NCI-H1694 (cell line): ENCODE measurements around the gene OR10W1.

Experiments
- DNase-seq: peaks from one replicate; lab custom pipeline; 2025; lab: John Stamatoyannopoulos, UW

OR10W1 gene, protein sequence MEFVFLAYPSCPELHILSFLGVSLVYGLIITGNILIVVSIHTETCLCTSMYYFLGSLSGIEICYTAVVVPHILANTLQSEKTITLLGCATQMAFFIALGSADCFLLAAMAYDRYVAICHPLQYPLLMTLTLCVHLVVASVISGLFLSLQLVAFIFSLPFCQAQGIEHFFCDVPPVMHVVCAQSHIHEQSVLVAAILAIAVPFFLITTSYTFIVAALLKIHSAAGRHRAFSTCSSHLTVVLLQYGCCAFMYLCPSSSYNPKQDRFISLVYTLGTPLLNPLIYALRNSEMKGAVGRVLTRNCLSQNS

DNA sequence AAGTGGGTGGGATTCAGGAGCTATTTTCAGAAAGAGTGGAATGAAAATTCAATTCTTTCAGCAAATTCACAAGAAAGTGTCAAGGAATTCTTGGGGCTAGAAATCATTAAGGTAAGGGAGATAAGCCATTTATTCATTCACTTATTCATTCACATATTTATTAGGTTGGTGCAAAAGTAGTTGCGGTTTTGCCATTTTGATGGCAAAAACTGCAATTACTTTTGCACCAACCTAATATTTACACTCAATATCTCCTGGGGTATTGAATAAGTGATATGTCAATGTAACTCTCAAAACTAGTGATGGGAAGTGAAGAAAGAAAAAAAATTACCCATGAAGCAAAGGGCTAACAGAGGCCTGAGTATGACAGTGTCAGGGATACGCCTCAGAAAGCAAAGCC is at the start of gene OR10W1:
Gene OR10W1 (minus strand): TSS at position 119 of the 400 bp plus-strand sequence. CDS start 402 bp downstream, outside the sequence.
- DNase-seq, result no peak

- DNase-seq, result no peak
These were observed 48.1 kb upstream of the OR10W1 start for GRCh38 chr11:58316142-58316541.

GRCh38 chr11:58301576-58301975 is 33.5 kb upstream of the OR10W1 start:
- no peak for DNase-seq

GRCh38 chr11:58292017-58292416 is 24.0 kb upstream of the OR10W1 start:
- DNase-seq, result no peak

DNA sequence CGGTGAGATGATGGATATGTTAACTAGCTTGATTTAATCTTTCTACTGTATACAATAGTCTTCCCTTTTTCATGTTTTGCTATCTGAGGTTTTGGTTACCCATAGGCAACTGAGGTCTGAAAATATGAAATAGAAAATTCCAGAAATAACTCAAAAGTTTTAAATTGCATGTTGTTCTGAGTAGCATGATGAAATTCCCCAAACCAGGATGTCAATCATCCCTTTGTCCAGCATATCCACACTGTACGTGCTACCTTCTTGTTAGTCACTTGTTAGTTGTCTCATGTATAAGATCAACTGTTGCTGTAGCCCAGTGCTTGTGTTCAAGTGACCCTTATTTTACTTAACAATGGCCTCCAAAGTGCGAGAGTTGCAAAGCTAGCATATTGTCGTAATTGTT is 21.2 kb upstream of the OR10W1 start:
- DNase-seq, result no peak

DNA sequence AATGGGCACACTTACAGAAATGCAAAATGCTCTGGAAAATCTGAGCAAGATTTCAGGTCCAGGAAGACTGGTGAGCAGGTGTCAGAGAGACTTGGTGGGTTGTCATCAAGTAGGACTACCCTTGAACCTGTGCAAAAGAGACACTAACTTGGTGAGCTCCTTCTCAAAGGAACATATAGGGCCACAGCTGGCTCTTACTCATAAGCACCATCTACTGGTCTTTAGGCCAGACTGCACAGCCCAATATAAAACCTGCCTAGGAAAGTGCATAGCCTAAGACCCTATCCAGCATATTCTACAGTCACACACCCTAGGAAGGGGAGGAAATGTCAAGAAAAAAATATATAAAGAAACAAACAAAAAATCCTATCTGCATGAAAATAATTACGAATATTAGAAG is 18.2 kb upstream of the OR10W1 start:
- DNase-seq, result peak; percentile 12

DNA sequence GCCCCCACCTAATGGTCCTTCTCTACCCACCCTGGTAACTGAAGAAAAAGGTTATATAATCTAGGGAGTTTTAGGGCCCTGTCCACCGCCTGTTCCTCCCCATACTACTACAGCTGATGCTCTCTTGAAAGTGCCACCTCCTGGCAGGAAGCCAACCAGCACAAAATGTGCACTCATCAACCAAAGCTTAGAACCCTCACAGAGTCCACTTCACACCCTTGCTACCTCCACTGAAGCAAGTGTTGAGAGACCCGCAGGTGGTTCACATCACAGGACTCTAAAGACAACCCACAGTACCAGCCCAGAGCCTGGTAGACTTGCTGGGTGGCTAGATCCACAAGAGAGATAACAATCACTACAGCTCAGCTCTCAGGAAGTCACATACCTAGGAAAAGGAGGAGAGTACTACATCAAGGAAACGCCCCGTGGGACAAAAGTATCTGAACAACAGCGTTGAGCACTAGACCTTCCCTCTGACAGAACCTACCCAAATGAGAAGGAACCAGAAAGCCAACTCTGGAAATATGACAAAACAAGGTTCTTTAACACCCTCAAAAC is 17.5 kb upstream of the OR10W1 start:
- no peak for DNase-seq

DNA sequence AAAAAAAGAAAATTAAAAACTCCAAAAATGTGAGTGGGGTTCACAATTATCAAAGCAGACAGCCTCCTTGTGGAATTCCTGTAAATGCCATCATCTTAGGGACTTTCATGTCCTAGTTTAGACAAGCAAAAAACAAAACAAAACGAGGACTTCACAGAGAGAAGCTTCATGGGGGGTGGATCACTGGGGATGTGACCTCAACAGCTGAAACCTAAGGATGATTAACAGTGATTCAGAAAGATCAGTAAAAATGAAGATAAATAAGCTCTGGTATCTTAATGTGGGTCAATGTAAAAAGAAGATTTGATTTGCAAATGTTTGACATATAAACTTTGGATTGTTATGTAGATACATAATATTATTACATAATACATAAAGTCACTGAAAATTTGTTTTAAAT is 8.1 kb upstream of the OR10W1 start:
- DNase-seq, result no peak

GRCh38 chr11:58275002-58275401 is 6.9 kb upstream of the OR10W1 start:
- no peak for DNase-seq

DNA sequence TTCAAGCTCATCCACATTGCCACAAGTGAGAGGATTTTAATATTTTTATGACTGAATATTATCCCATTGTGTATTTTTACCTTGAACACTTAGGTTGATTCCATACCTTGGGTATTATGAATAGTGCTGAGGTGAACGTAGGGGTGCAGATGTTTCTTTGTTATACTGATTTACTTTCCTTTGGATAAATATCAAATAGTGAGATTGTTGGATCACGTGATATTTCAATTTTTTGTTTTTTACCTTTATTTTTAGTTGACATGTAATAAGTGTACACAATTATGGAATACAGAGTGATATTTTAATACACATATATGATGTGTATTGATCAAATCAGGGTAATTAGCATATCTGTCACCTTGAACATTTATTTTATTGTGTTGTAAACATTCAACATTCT is 8.1 kb downstream of the OR10W1 start:
- no peak for DNase-seq

DNA sequence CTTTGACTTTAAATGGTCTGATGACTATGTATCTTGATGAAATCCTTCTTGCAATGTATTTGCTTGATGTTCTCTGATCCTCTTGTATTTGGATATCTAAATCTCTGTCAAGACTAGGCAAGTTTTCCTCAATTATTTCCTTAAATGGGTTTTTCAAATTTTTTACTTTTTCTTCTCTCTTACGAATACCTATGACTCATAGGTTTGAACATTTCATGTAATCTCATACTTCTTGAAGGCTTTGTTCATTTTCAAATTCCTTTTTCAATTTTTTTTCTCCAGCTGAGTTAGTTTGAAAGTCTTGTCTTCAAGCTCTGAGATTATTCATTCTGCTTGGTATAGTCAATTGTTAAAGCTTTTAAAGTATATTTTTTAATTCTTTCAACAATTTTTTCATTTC is 13.1 kb downstream of the OR10W1 start:
- DNase-seq, result no peak

DNA sequence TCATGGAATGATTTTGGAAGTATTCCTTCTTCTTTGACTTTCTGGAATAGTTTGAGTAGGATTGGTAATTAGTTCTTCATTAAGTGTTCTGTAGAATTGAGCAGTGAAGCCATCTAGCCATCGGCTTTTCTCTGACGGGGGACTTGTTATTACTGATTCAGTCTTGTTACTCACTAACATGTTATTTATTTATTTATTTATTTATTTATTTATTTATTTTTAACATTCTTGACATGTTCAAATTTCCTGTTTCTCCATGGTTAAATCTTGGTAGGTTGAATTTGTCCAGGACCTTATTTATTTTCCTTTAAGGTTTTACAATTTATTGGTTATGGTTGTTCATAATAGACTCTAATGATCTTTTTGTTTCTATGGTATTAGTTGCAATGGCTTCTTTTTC is 24.1 kb downstream of the OR10W1 start:
- DNase-seq, result no peak

DNA sequence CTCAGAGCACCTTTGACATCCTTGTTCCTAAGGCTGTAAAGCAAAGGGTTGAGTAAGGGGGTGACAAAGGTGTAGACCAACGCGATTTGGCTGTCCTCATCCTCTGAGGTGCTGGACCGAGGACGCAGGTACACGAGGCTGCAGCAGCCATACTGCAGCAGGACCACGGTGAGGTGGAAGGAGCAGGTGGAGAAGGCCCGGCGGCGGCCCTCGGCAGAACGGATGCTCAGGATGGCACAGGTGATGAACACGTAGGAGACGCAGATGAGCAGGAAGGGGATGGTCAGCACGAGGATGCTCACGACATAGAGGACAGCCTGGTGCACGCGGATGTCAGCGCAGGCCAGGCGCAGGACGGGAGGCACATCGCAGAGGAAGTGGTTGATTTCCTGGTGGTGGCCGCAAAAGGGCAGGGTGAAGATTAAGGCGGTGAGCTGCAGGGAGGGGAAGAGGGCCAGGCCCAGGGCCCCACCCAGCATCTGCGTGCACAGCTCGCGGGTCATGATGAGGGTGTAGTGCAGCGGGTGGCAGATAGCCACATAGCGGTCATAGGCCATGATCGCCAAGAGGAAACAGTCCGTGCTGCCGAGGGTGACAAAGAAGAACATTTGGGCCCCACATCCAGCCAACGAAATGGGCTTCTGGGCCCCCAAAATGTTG is 40.0 kb downstream of the OR10W1 start:
- no peak for DNase-seq

DNA sequence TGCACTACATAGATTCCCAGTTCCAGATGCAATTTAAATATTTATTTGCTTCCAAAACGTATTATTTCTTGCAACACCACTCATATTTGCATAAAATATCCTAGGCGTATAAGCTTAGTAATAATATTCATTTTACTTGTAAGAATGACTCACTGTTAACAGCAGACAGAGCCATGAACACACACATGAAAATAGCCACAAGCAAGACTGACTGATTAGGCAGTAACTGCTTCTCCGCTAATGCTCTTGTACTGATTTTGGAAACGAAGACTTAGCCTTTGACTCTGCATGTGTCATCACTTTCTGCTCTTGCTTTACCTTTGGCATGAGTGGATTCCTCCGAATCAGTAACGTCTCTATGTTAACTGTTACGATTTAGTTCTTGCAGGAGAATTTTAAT is 45.3 kb downstream of the OR10W1 start:
- DNase-seq, result no peak
